ENCODE measurements around the gene CYSRT1.
A peak's percentile ranks its signal among the peaks of the same experiment; 100 is the strongest.

CYSRT1 gene

GRCh38 chr9:137212520-137212919 is 12.5 kb upstream of the CYSRT1 start:
- ChIA-PET POLR2A (interaction anchor here (1.0 to 16.6 kb wide), 4 partner anchors 9 to 126 kb away, joined by 4 to 304 read pairs (median 8); partner anchors contain the start of genes CYSRT1, MAN1B1, RNF208 and RNF224), CTCF (no interaction called here)
- H3K36me3 ChIP-seq (ENCODE audit: control insufficient read depth in 2 of 2, insufficient read depth in 1 of 2, low read length in 2 of 2), result peaks cover 10 to 80% of the 10 kb centered on the region in 2 experiments; a peak in 2 of 3 replicates
- no peak overlapping the region for H3K27ac ChIP-seq (ENCODE audit: extremely low read depth, low read depth, low read length)
- H3K9me3 ChIP-seq (ENCODE audit: control insufficient read depth, insufficient read depth, low read depth, low read length), result no peaks in the 10 kb centered on the region
- TF ChIP-seq ZNF132 (tag by site-specific recombination; IDR thresholded peaks at IDR 0.05; ENCODE audit: borderline replicate concordance), result no peak
- peak; percentile 91 for TF ChIP-seq SCRT2 (tag by site-specific recombination; IDR thresholded peaks at IDR 0.05)
- 0 out of 2 replicates have a peak, but pooled peaks have one; percentile 24 for TF ChIP-seq CTCF (tag by site-specific recombination; IDR thresholded peaks at IDR 0.05)
- TF ChIP-seq ZNF354C (tag by site-specific recombination; IDR thresholded peaks at IDR 0.05; ENCODE audit: borderline replicate concordance, low read depth), result no peak
- TF ChIP-seq SCRT1 (tag by site-specific recombination; IDR thresholded peaks at IDR 0.05; ENCODE audit: borderline replicate concordance), result peak; percentile 31; the same call in 1 of the 2 replicates
- TF ChIP-seq HIC1 (tag by site-specific recombination; IDR thresholded peaks at IDR 0.05), result 0 out of 2 replicates have a peak, but pooled peaks have one; percentile 16
- no peak for TF ChIP-seq ZBTB7A (tag by site-specific recombination; IDR thresholded peaks at IDR 0.05; ENCODE audit: low read depth)
- no peak for TF ChIP-seq ZNF157 (tag by site-specific recombination; IDR thresholded peaks at IDR 0.05)
- H3K4me3 ChIP-seq (ENCODE audit: low read depth, low read length), result no peak overlapping the region
- no peaks in the 10 kb centered on the region for H3K4me1 ChIP-seq (ENCODE audit: control insufficient read depth, insufficient read depth, low read length)

GRCh38 chr9:137213160-137214060 is 11.6 kb upstream of the CYSRT1 start:
- ChIA-PET CTCF (interaction anchor here (0.7 to 1.2 kb wide), 5 partner anchors 10 to 156 kb away, joined by 3 to 8 read pairs (median 3); partner anchors contain the start of gene TPRN), POLR2A (interaction anchor here (1.0 to 17.2 kb wide), 3 partner anchors 5 to 27 kb away, joined by 5 to 304 read pairs (median 304); partner anchors contain the start of genes CYSRT1, NDOR1, RNF208 and RNF224)
- Histone ChIP-seq H3K27ac (ENCODE audit: extremely low read depth, low read depth, low read length) (no peak overlapping the region), H3K4me3 (ENCODE audit: low read depth, low read length) (no peak overlapping the region), H3K36me3 (ENCODE audit: control insufficient read depth in 2 of 2, insufficient read depth in 1 of 2, low read length in 2 of 2) (peaks cover 7 to 86% of the 10 kb centered on the region in 2 experiments; a peak in 2 of 3 replicates), H3K4me1 (ENCODE audit: control insufficient read depth, insufficient read depth, low read length) (no peaks in the 10 kb centered on the region), H3K9me3 (ENCODE audit: control insufficient read depth, insufficient read depth, low read depth, low read length) (no peaks in the 10 kb centered on the region)
- TF ChIP-seq ZNF175 (tag by site-specific recombination; IDR thresholded peaks at IDR 0.05) (no peak), ZFP41 (tag by site-specific recombination; IDR thresholded peaks at IDR 0.05; ENCODE audit: borderline replicate concordance) (no peak), EGR2 (tag by site-specific recombination; IDR thresholded peaks at IDR 0.05; ENCODE audit: low read depth) (peak; percentile 9; the same call in 1 of the 2 replicates), PRDM2 (tag by site-specific recombination; IDR thresholded peaks at IDR 0.05; ENCODE audit: borderline replicate concordance) (no peak), ZNF639 (tag by site-specific recombination; IDR thresholded peaks at IDR 0.05) (no peak), HOXD13 (CRISPR knock-in tag; IDR thresholded peaks at IDR 0.05; ENCODE audit: borderline replicate concordance) (no peak), ZNF792 (tag by site-specific recombination; IDR thresholded peaks at IDR 0.05) (no peak), CTCF (tag by site-specific recombination; IDR thresholded peaks at IDR 0.05) (peak; percentile 55), ZNF157 (tag by site-specific recombination; IDR thresholded peaks at IDR 0.05) (peak; percentile 68), GLIS2 (tag by site-specific recombination; IDR thresholded peaks at IDR 0.05) (peak; percentile 24; the same call in 1 of the 2 replicates), ZNF623 (tag by site-specific recombination; IDR thresholded peaks at IDR 0.05) (no peak)
